Body of pancreas (tissue), 4 donors: ENCODE data around the gene KCNQ1OT1.

Experiments used
- POLR2A ChIP-seq, 3 donors: fragments of 450-650 bp; IDR thresholded peaks; one replicate each; pipeline ENCODE4 v1.6.1; 2016; ENCODE audit warnings: antibody characterized with exemption in 3 of 3, mild to moderate bottlenecking in 2 of 3
- TF ChIP-seq, protein P1 (sequence below), 7 experiments: fragments of 450-650 bp in 4 of 7; fragments of 200-600 bp in 3 of 7; sonication (generic) in 3 of 7; IDR thresholded peaks; one replicate each; pipeline ENCODE4 v1.5.1; 2016 to 2019; ENCODE audit warnings: antibody characterized with exemption in 7 of 7

- no peak for TF ChIP-seq POLR2A (IDR thresholded peaks at IDR 0.05)
- TF ChIP-seq, protein P1, sequence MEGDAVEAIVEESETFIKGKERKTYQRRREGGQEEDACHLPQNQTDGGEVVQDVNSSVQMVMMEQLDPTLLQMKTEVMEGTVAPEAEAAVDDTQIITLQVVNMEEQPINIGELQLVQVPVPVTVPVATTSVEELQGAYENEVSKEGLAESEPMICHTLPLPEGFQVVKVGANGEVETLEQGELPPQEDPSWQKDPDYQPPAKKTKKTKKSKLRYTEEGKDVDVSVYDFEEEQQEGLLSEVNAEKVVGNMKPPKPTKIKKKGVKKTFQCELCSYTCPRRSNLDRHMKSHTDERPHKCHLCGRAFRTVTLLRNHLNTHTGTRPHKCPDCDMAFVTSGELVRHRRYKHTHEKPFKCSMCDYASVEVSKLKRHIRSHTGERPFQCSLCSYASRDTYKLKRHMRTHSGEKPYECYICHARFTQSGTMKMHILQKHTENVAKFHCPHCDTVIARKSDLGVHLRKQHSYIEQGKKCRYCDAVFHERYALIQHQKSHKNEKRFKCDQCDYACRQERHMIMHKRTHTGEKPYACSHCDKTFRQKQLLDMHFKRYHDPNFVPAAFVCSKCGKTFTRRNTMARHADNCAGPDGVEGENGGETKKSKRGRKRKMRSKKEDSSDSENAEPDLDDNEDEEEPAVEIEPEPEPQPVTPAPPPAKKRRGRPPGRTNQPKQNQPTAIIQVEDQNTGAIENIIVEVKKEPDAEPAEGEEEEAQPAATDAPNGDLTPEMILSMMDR (IDR thresholded peaks at IDR 0.05) = no peak
Observed at GRCh38 chr11:2696455-2696854, 3.3 kb downstream of the KCNQ1OT1 start.
